HG03097 (cell line): Measurements from ENCODE around the gene ENPP6.

Source experiments
- ATAC-seq: cut with Tn5 transposase; IDR thresholded peaks from one replicate; pipeline ENCODE4 v1.9.1; 2021; ENCODE audit not compliant: unreplicated experiment, low FRiP score

The ENPP6 gene

GRCh38 chr4:184110452-184111224 lies 107.0 kb downstream of the ENPP6 start:
- ATAC-seq, result no peak

GRCh38 chr4:184108006-184108501 lies 109.6 kb downstream of the ENPP6 start:
- no peak for ATAC-seq

DNA sequence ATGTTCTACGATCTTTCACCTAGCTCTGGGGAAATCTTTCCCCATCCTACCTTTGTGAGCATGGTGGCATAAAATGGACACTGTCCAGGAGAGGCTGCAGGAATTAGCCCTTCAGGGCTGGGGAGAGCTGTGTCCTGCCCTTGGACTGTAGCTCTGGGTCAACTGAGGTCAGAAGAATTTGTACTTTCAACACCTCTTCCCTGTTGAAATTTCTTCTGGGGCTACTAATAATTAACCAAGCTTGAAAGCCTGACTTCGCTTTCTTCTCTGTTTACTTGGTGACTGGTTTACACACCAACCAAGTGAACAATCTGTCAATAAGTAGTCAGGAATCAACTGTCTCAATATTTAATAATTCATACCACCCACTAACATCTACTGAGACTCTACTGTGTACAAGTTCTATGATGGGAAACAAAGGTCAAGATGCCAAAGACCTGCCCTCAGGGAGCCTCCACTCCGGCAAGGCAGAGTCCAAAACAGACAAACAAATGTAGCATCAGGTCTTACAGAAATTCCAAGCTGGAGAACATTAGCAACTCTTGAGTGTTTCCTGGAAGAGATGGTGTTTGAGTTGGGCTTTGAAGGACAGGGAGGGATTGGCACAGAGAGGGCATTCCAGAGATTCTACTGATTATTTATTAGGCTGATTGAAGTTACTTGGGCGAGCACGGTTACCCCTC lies 113.1 kb downstream of the ENPP6 start:
- no peak for ATAC-seq

DNA sequence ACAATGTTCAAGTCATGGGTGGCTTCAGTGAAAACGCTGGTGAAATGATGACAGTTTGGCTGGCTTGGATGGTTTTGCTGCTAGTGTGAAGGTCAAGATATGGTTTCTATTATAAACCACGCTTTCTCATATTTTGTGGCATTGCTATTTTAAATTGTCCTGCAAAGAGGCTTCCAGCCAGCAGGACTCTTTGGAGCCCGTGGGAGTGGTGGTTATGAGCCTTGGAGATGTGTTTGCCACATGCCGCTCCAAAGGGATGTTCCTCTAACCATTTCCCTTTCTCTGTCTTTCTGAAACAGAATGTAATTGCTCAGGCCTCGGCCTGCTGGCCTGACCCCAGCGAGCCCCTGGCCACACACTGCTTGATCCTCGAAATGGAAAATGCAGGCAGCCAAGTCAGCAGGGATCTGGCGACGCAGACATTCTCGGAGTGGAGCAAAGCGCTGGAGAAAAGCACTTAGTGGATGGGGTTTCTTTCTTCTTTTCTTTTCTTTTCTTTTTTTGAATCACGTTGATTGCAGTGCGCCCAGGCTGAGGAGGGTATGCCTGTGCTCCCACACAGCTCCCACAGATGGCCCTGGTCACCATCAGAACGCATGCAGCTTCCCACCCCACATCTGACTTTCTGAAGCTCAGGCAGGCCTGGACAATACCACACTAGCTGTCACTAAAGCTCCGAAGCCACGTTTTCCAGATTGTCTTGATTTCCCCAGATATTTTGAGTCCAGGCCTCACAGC lies 114.0 kb downstream of the ENPP6 start:
- no peak for ATAC-seq

GRCh38 chr4:184102927-184103326 lies 114.7 kb downstream of the ENPP6 start:
- ATAC-seq, result no peak

- ATAC-seq, result no peak
These were observed 115.2 kb downstream of the ENPP6 start for GRCh38 chr4:184102488-184102887.

GRCh38 chr4:184101711-184102110 lies 116.0 kb downstream of the ENPP6 start:
- ATAC-seq, result no peak

- no peak for ATAC-seq
These were observed 117.3 kb downstream of the ENPP6 start for GRCh38 chr4:184100297-184100885.

DNA sequence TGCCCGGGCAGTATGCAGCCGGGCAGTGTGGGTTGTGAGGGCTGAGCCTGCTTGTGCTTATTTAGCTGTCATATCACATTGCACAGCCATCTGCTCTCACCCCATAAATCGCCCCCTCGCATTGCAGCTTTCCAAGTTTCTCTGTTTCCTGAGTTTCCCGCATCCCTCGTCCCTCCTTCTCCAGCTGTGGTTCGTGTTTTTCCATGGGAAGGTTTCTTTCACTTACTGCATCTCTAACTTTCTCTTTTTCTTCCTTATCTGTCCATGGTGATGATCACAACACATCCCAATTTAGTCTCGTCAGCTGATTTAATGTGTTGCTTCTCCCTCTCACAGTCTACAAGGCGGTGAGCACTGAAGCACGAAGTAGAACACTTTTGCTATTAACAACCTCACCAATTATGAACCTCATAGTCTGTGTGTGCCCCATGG lies 118.1 kb downstream of the ENPP6 start:
- ATAC-seq, result no peak

DNA sequence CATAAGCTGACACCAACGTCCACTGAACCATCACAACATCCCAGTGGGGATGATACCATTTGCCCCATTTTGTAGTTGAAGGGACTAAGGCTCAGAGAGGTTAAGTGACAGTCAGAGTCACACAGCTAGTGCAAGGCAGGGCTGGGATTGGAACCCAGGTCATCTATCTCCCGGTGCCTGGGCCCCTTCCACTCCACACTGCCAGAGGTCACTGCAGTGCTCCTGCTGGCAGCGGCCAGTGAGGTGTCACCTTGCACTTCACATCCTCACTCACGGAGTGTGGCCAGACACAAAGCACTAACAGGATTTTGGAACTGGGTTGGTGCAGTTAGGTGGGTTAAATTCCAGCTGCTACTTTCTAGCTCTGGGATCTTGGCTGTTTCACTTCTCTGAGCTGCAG lies 118.7 kb downstream of the ENPP6 start:
- no peak for ATAC-seq

DNA sequence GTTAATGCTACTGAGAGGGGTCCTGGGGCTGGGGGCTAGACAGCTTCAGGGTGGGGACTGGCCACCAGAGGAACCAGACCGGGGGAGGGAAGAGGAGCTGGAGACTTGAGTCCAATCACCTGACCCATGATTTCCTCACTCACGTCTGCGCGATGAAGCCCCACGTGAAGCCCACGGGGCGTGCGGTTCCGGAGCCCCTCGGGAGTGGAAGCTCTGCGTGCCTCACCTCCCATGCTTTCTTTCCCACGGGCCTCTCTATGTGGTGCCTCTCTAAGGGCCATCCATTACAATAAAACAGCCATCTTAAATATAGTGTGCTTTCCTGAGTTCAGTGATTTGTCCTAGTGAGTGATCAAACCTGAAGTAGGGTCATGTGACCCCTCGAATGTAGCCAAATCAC lies 119.9 kb downstream of the ENPP6 start:
- ATAC-seq, result no peak

- ATAC-seq, result no peak
These were observed 120.5 kb downstream of the ENPP6 start for GRCh38 chr4:184097241-184097605.

DNA sequence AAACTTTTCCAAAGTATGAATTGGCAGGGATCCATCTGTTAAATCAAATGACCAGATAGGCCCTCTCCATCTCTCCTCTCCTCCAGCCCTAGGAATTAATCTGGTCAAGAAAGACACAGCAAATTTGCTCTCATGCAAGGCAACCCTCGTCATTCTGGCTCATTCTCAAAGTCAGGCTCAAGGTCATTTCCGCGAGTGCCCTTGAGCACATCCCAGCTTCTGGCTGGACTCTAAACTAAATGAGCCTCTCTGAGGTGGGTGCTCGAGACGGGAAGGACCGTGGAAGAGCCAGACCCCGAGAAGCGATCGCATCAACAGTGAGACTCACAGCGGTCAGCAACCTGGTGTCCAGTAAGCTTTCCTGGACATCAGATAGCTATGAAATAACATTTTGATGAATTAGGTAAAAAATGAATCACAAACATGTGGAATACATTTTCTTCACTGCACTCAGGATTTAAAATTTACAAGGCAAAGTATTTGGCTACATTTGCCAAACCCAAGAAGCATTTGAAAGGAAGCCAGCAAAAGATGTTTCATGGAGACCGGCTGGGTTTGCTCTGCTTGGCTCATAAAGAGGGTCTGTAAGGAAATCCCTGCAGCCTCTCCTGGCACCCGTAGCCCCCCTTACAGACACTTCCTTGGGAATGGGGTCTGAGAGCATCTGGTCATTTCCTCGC lies 121.0 kb downstream of the ENPP6 start:
- no peak for ATAC-seq

- ATAC-seq, result no peak
These were observed 123.0 kb downstream of the ENPP6 start for GRCh38 chr4:184094532-184095159.

DNA sequence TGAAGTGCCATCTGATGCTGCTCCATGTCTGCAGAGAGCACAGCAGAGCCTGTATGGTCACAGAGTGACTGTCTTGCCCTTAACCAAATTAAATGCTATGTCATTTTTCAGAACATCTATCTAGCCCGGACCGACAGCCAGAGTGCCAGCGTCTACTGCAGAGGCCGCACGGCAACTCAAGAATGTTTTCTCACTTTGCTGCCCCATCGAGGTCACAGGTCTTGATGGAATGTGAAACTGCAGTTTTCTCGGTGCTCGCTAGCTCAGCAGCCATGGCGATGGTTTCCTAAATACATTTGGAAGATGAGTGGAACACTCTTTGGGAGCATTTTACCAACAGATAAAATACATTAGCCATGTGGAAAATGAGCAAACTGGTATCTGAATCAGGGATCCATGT lies 125.7 kb downstream of the ENPP6 start:
- no peak for ATAC-seq

DNA sequence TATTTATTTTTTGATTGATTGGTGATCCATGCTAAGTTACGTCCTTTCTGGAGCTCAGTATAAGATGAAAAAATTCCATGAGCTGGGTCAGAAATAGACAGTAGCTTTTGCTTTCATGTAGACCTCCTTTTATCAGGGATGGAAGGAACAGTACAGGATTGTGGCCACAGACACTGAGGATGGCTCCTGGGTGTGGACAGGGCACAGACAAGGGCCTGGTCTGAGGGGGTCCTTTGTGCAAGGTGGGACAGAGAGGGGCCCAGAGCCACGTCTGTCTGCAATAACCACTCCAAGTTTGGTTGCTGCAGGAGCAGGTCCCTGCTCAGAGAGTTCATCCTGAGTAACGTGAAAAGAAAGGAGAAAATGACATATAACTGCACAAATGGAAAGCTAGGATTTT lies 127.1 kb downstream of the ENPP6 start:
- no peak for ATAC-seq

DNA sequence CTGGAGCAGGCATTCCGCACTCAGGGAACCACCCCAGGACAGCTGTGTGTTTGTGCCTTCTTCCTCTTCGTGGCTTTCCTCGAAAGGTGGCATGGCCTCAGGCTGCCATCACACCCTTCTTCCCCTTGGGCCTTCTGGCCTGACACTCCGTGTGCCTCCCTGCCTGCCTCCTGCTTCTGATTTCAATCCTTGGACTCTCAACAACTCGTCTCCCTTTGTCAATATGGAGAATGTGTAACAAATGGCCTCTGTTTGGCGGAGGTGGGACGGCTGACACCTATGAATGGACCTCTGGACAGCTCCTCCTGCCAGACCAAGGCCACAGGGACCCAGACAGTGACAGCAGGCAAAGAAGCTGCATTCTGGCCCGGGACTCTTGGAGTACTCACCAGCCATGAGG lies 137.0 kb downstream of the ENPP6 start:
- ATAC-seq, result no peak

- no peak for ATAC-seq
These were observed 142.8 kb downstream of the ENPP6 start for GRCh38 chr4:184074677-184075388.

DNA sequence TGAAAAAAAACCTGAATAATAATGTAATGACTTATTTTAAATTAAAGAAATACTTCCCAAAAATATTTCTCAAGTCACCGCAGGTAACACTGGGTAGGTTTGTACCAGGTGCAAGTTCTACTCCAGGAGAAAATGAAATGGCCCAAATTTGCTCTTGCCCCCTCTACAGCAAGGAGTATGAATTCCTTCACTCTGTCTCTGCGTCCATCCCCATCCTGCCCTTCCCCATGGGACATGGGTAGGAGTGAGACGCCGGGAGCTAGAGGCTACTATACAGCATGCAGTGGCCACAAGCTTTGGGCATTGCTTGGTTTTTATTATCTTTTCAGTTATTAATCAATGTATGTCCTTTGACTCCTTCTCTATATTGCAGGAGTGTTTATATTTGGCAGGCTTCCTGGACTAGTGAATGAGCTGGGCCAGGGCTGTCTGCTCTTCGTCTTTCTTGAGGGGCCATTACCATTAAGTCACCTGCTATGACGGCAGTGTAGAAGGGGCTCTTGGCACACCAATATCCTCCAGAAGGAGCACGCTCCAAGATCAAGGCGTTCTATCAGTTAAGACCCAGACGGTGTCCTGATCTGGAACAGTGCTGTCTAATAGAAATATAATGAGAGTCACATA lies 149.6 kb downstream of the ENPP6 start:
- ATAC-seq, result no peak
